Kidney epithelial cell (primary cell): ENCODE data around the gene ANXA9. TPM values are rescaled to one million over a fixed set of nuclear protein-coding genes. Genes with fewer than 3 reads are reported as not detected.

Experiments used
- DNase-seq: peaks from one replicate; pipeline ENCODE4 v3.0.0-alpha.2; 2010; ENCODE audit warnings: low read depth
- H3K27me3 ChIP-seq: 2 replicates; pipeline ENCODE4 v1.6.0; 2011; ENCODE audit warnings: low read length; ENCODE audit not compliant: control insufficient read depth, insufficient read depth
- H3K36me3 ChIP-seq: 2 replicates; pipeline ENCODE4 v1.5.1; 2011; ENCODE audit warnings: low read length; ENCODE audit not compliant: control insufficient read depth, insufficient read depth
- H3K4me3 ChIP-seq: 2 replicates; pipeline ENCODE4 v1.5.1; 2011; ENCODE audit warnings: low read depth, mild to moderate bottlenecking, control low read depth, low read length
- CTCF ChIP-seq: IDR thresholded peaks from 2 replicates; pipeline ENCODE4 v1.5.1; 2011; ENCODE audit warnings: mild to moderate bottlenecking, moderate library complexity, low read length, control low read depth, inconsistent platforms; ENCODE audit not compliant: insufficient read depth, poor library complexity, severe bottlenecking
- total RNA-seq: library from RNA; depleted of rRNA; stranded (reverse); fragments of >200 nt; gene quantifications from 2 replicates; pipeline ENCODE4 v1.2.3, GENCODE V29; 2015

ANXA9 gene
- total RNA-seq, 1 donor from 2014 or later = 1.3 TPM

DNA sequence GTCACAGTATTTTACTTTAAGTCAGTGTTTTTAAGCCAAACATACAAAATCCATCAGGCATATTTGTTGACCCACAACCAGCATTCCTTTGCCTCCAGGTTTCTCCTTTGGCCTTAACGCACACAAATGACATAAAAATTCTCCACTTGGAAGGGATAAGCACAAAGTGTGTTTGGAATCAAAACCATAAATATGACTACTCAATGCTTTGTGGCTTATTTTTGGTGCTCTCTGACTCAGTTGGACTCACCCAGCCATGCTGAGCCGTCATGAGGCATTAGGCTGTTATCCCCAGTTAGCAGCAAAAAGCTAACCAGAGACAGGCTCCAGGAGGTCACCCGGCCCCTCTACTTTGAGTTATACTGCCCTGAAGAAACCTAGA lies 27.1 kb downstream of the ANXA9 start:
- DNase-seq = no peak
- Histone ChIP-seq H3K27me3 (no peaks in the 10 kb centered on the region), H3K4me3 (peak overlapping the region; percentile 79), H3K36me3 (no peaks in the 10 kb centered on the region)
- no peak for TF ChIP-seq CTCF

- no peak for DNase-seq
- Histone ChIP-seq H3K36me3 (no peaks in the 10 kb centered on the region), H3K27me3 (no peaks in the 10 kb centered on the region), H3K4me3 (no peak overlapping the region)
- TF ChIP-seq CTCF = no peak
Observed at GRCh38 chr1:151009674-151010345, 27.7 kb downstream of the ANXA9 start.

GRCh38 chr1:151010346-151010726 lies 28.2 kb downstream of the ANXA9 start:
- Histone ChIP-seq H3K27me3 (no peaks in the 10 kb centered on the region), H3K4me3 (no peak overlapping the region), H3K36me3 (no peaks in the 10 kb centered on the region)
- TF ChIP-seq CTCF = no peak
- DNase-seq = no peak

DNA sequence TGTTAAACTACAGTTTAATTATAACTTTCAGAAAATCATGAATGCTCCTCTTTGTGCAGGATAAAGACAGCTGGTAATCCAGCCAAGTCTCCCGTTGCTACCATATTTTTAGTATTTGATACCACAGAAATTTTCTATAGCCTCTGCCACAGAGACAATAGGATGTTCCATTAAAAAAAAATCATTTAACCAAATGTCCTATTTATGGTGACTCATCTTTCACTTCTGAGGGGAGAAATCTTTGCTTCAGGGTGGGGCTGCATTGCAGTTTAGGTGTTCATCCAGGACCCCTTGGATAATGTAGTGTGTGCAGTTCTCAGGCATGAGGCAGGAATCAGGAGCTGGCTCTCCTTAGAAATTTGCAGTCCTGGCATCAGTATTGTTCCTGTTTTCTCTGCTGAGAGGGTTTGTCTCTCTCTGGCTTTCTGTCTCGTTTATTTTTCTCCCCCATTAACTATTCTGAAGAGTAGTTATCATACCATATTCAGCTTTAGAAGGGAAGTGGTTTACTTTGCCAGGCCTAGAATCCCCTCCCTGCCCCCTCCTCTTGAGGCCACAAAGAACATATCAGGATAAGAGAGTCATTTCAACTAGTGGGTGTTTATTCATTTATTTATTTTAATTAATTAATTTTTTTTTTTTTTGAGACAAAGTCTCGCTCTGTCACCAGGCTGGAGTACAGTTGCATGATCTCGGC lies 29.2 kb downstream of the ANXA9 start:
- TF ChIP-seq CTCF = no peak
- Histone ChIP-seq H3K4me3 (no peak overlapping the region), H3K27me3 (no peaks in the 10 kb centered on the region), H3K36me3 (no peaks in the 10 kb centered on the region)
- no peak for DNase-seq

- no peak for DNase-seq
- no peaks in the 10 kb centered on the region for H3K27me3 ChIP-seq
- H3K36me3 ChIP-seq = no peaks in the 10 kb centered on the region
- no peak overlapping the region for H3K4me3 ChIP-seq
- TF ChIP-seq CTCF = no peak
Observed at GRCh38 chr1:151012684-151013471, 30.8 kb downstream of the ANXA9 start.
